H1 (cell line): ENCODE measurements around the gene NEK10. TPM values are rescaled to one million over a fixed set of nuclear protein-coding genes. Genes with fewer than 3 reads are reported as not detected.

Experiments
- CTCF ChIA-PET: fragments of 300-600 bp; sonication (Branson Sonifier 250); formaldehyde crosslinking; loops from one replicate; lab custom pipeline; 2021; ENCODE audit not compliant: partially characterized antibody; lab: Charles Lee
- POLR2A ChIA-PET: fragments of 300-600 bp; sonication (Branson Sonifier 250); formaldehyde crosslinking; loops from one replicate; lab custom pipeline; 2021; ENCODE audit warnings: inconsistent platforms; ENCODE audit not compliant: partially characterized antibody; lab: Charles Lee
- DNase-seq, 2 experiments: peaks; one replicate each; pipeline versions ENCODE4 v3.0.0 to v3.0.0-alpha.2; 2010 to 2022; ENCODE audit warnings: low spot score in 2 of 2, low read depth in 1 of 2, mixed read lengths in 1 of 2
- FAIRE-seq: peaks from 2 replicates; lab custom pipeline; 2011; peaks lifted over from hg19 to GRCh38; lab: Jason Lieb, UNC
- H2AFZ ChIP-seq: 2 replicates; pipeline ENCODE4 v1.8.1; 2012; ENCODE audit warnings: low read length, inconsistent platforms
- H2AK5ac ChIP-seq: 2 replicates; pipeline ENCODE4 v1.6.1; 2013; ENCODE audit warnings: low read depth, low read length
- H2BK120ac ChIP-seq: replicated peaks from 2 replicates; pipeline ENCODE3; 2013; ENCODE audit warnings: low read depth, low read length, inconsistent platforms
- H2BK12ac ChIP-seq: 2 replicates; pipeline ENCODE4 v1.6.1; 2013; ENCODE audit warnings: low read depth, low read length
- H2BK15ac ChIP-seq: 2 replicates; pipeline ENCODE4 v1.6.1; 2013; ENCODE audit warnings: low read length
- H2BK20ac ChIP-seq: 2 replicates; pipeline ENCODE4 v1.6.1; 2013; ENCODE audit warnings: low read length
- H2BK5ac ChIP-seq: 2 replicates; pipeline ENCODE4 v1.6.1; 2013; ENCODE audit warnings: low read depth, low read length
- H3K14ac ChIP-seq: 2 replicates; pipeline ENCODE4 v1.6.1; 2013; ENCODE audit warnings: inconsistent platforms; ENCODE audit not compliant: insufficient read length
- H3K18ac ChIP-seq: 2 replicates; pipeline ENCODE4 v1.6.1; 2013; ENCODE audit warnings: low read length; ENCODE audit errors: extremely low read depth
- H3K23ac ChIP-seq: 2 replicates; pipeline ENCODE4 v1.6.1; 2013; ENCODE audit warnings: inconsistent platforms; ENCODE audit not compliant: insufficient read length
- H3K23me2 ChIP-seq: 2 replicates; pipeline ENCODE4 v1.6.1; 2013; ENCODE audit warnings: low read depth, low read length
- H3K27ac ChIP-seq: 2 replicates; pipeline ENCODE4 v1.6.1; 2011; ENCODE audit warnings: low read depth, low read length, inconsistent platforms
- H3K27me3 ChIP-seq, 4 experiments: replicated peaks in 1 of 4; 1 replicate in 1 of 4; 2 replicates in 3 of 4; pipeline versions ENCODE4 v1.6.1 to v1.8.1; 2011 to 2013; ENCODE audit warnings: low read length in 3 of 4, mild to moderate bottlenecking in 3 of 4, inconsistent platforms in 2 of 4, mixed read lengths in 2 of 4, moderate library complexity in 1 of 4; ENCODE audit not compliant: control insufficient read depth in 3 of 4, insufficient read depth in 3 of 4; ENCODE audit errors: extremely low read depth in 1 of 4
- H3K36me3 ChIP-seq, 4 experiments: 2 replicates each; pipeline versions ENCODE4 v1.6.1 to v1.8.1; 2011 to 2013; ENCODE audit warnings: mild to moderate bottlenecking in 4 of 4, low read length in 3 of 4, moderate library complexity in 2 of 4, control low read depth in 1 of 4, inconsistent platforms in 1 of 4; ENCODE audit not compliant: insufficient read depth in 4 of 4, control insufficient read depth in 2 of 4
- H3K4ac ChIP-seq: replicated peaks from 2 replicates; pipeline ENCODE3; 2013; ENCODE audit warnings: low read length, low read depth, mixed read lengths, inconsistent platforms; ENCODE audit not compliant: insufficient read length
- H3K4me1 ChIP-seq, 4 experiments: replicated peaks in 1 of 4; 1 replicate in 1 of 4; 2 replicates in 3 of 4; pipeline versions ENCODE4 v1.6.1 to v1.8.1; 2011 to 2013; ENCODE audit warnings: low read length in 3 of 4, inconsistent platforms in 2 of 4, mixed read lengths in 1 of 4; ENCODE audit not compliant: insufficient read depth in 4 of 4, control insufficient read depth in 3 of 4
- H3K4me2 ChIP-seq, 2 experiments: 2 replicates each; pipeline versions ENCODE4 v1.6.1 to v1.8.1; 2011 to 2013; ENCODE audit warnings: low read depth in 2 of 2, low read length in 2 of 2, control low read depth in 1 of 2, inconsistent platforms in 1 of 2, mild to moderate bottlenecking in 1 of 2; ENCODE audit not compliant: insufficient read depth in 1 of 2
- H3K4me3 ChIP-seq, 4 experiments: fragments of 200-600, 300-600 bp in 1 of 4; sonication (generic), shearing (Covaris generic), sonication (Bioruptor Twin) in 1 of 4; 2 replicates each; pipeline versions ENCODE4 v1.5.1 to v1.8.1; 2011 to 2016; ENCODE audit warnings: low read length in 4 of 4, low read depth in 3 of 4, control low read depth in 2 of 4, inconsistent platforms in 2 of 4, mild to moderate bottlenecking in 2 of 4, mixed read lengths in 1 of 4, moderate library complexity in 1 of 4; ENCODE audit not compliant: insufficient read depth in 2 of 4; ENCODE audit errors: extremely low read depth in 1 of 4
- H3K56ac ChIP-seq: replicated peaks from 2 replicates; pipeline ENCODE3; 2013; ENCODE audit warnings: low read depth, mild to moderate bottlenecking, mixed read lengths, low read length, inconsistent platforms; ENCODE audit not compliant: insufficient read length
- H3K79me1 ChIP-seq: 2 replicates; pipeline ENCODE4 v1.6.1; 2013; ENCODE audit warnings: low read depth, low read length, control low read depth
- H3K79me2 ChIP-seq, 2 experiments: 2 replicates each; pipeline versions ENCODE4 v1.6.1 to v1.8.1; 2012 to 2013; ENCODE audit warnings: low read length in 2 of 2, mild to moderate bottlenecking in 2 of 2, inconsistent platforms in 1 of 2; ENCODE audit not compliant: insufficient read depth in 2 of 2, control insufficient read depth in 1 of 2
- H3K9ac ChIP-seq, 4 experiments: replicated peaks in 1 of 4; 1 replicate in 1 of 4; 2 replicates in 3 of 4; pipeline versions ENCODE4 v1.6.1 to v1.8.1; 2011 to 2013; ENCODE audit warnings: low read depth in 3 of 4, low read length in 3 of 4, control low read depth in 2 of 4, mild to moderate bottlenecking in 2 of 4, moderate library complexity in 2 of 4, inconsistent platforms in 1 of 4; ENCODE audit errors: extremely low read depth in 1 of 4
- H3K9me3 ChIP-seq, 2 experiments: 2 replicates each; pipeline versions ENCODE4 v1.6.1 to v1.8.1; 2012 to 2013; ENCODE audit warnings: mild to moderate bottlenecking in 2 of 2, moderate library complexity in 2 of 2, control low read depth in 1 of 2, inconsistent platforms in 1 of 2, low read depth in 1 of 2, low read length in 1 of 2, mixed read lengths in 1 of 2; ENCODE audit not compliant: insufficient read depth in 2 of 2
- H4K20me1 ChIP-seq, 2 experiments: replicated peaks in 1 of 2; 2 replicates each; pipeline versions ENCODE3 to v1.8.1; 2011 to 2013; ENCODE audit warnings: inconsistent platforms in 2 of 2, low read length in 2 of 2, mild to moderate bottlenecking in 1 of 2; ENCODE audit not compliant: insufficient read depth in 2 of 2, control insufficient read depth in 1 of 2
- H4K5ac ChIP-seq: 2 replicates; pipeline ENCODE4 v1.6.1; 2013; ENCODE audit warnings: low read length, low read depth, mixed read lengths, inconsistent platforms; ENCODE audit not compliant: insufficient read length
- H4K8ac ChIP-seq: 2 replicates; pipeline ENCODE4 v1.8.0; 2013; ENCODE audit warnings: mild to moderate bottlenecking, moderate library complexity, low read length, inconsistent platforms; ENCODE audit not compliant: insufficient read depth; ENCODE audit errors: extremely low read depth
- H4K91ac ChIP-seq: replicated peaks from 2 replicates; pipeline ENCODE3; 2013; ENCODE audit warnings: low read length, mixed read lengths, inconsistent platforms; ENCODE audit not compliant: insufficient read length
- ASH2L ChIP-seq: fragments of 200-600, 300-600 bp; sonication (generic); IDR thresholded peaks from one replicate; pipeline ENCODE4 v1.7.1; 2017; ENCODE audit warnings: low read length
- CEBPB ChIP-seq: IDR thresholded peaks from 2 replicates; pipeline ENCODE4 v1.6.1; 2012; ENCODE audit warnings: low read depth, low read length
- NRF1 ChIP-seq: IDR thresholded peaks from 2 replicates; pipeline ENCODE4 v1.6.1; 2011; ENCODE audit warnings: mild to moderate bottlenecking, low read depth, low read length, improper control_type of control experiment
- polyA plus RNA-seq, 7 experiments: library from polyadenylated mRNA; depleted of rRNA in 3 of 7; stranded (reverse) in 5 of 7; unstranded in 2 of 7; fragments of >200 nt in 5 of 7; fragments of 200-250 nt in 2 of 7; gene quantifications; 1 replicate in 5 of 7; 2 replicates in 1 of 7; 4 replicates in 1 of 7; pipeline versions ENCODE4 v1.2.1 to v1.2.3, GENCODE V29; 2011 to 2013; ENCODE audit warnings: missing spikeins in 2 of 7, mixed read lengths in 2 of 7
- total RNA-seq: library from RNA; stranded (reverse); fragmentation: NEBNext Ultra II Directional; extraction: Animal tissue kit (Norgen Biotek cat#: 25700); gene quantifications from 2 replicates; pipeline ENCODE4 v1.2.1, GENCODE V29; 2021
- TF ChIP-seq, protein P1 (sequence below): IDR thresholded peaks from 2 replicates; pipeline ENCODE4 v1.6.1; 2012; ENCODE audit warnings: inconsistent platforms
- TF ChIP-seq, protein P2 (sequence below), 3 experiments: IDR thresholded peaks; 1 replicate in 2 of 3; 2 replicates in 1 of 3; pipeline versions ENCODE4 v1.5.1 to v1.6.1; 2011; ENCODE audit warnings: low read length in 3 of 3, mild to moderate bottlenecking in 3 of 3, inconsistent platforms in 2 of 3, low read depth in 1 of 3, moderate library complexity in 1 of 3; ENCODE audit not compliant: insufficient read depth in 1 of 3; ENCODE audit errors: control extremely low read depth in 1 of 3

NEK10 gene
- total and polyA plus RNA-seq, 2 of the 8 experiments (the other 6 are each of a cell fraction or from before 2014, with no cell fraction given): 0.18 to 0.50 TPM

DNA sequence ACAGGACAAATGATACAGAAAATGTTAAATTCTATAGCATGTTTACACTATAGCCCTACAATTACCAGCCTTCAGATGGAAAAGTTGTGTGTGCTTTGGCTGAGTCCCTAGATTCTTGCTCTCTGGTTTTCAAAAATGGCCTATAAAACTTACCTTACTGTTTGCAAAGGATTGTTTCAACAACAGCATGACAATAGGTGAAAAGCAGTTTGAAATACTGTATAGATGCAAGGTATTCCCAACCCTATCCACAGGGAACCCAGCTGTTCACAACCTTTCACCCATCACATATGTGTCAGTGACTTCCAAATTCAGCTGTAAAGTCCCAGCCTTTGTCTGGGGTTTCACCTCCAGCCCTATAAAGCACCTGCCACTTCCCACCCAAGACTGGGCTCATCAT is 97.3 kb downstream of the NEK10 start:
- FAIRE-seq: no peak
- H3K9ac ChIP-seq: no peak overlapping the region
- POLR2A ChIA-PET: no interaction called here

More for the DNA sequence above, 97.3 kb downstream of the NEK10 start:
- no peak overlapping the region for H4K5ac ChIP-seq
- no peaks in the 10 kb centered on the region for H3K79me2 ChIP-seq
- H4K8ac ChIP-seq: no peak overlapping the region
- no peaks in the 10 kb centered on the region for H3K23me2 ChIP-seq
- H2BK15ac ChIP-seq: no peak overlapping the region
- no peak overlapping the region for H3K4ac ChIP-seq
- no peak overlapping the region for H3K23ac ChIP-seq
- TF ChIP-seq ASH2L: no peak
- no peak for TF ChIP-seq CEBPB
- TF ChIP-seq, protein P1, sequence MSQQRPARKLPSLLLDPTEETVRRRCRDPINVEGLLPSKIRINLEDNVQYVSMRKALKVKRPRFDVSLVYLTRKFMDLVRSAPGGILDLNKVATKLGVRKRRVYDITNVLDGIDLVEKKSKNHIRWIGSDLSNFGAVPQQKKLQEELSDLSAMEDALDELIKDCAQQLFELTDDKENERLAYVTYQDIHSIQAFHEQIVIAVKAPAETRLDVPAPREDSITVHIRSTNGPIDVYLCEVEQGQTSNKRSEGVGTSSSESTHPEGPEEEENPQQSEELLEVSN: no peak
- TF ChIP-seq NRF1: no peak
- TF ChIP-seq, protein P2, sequence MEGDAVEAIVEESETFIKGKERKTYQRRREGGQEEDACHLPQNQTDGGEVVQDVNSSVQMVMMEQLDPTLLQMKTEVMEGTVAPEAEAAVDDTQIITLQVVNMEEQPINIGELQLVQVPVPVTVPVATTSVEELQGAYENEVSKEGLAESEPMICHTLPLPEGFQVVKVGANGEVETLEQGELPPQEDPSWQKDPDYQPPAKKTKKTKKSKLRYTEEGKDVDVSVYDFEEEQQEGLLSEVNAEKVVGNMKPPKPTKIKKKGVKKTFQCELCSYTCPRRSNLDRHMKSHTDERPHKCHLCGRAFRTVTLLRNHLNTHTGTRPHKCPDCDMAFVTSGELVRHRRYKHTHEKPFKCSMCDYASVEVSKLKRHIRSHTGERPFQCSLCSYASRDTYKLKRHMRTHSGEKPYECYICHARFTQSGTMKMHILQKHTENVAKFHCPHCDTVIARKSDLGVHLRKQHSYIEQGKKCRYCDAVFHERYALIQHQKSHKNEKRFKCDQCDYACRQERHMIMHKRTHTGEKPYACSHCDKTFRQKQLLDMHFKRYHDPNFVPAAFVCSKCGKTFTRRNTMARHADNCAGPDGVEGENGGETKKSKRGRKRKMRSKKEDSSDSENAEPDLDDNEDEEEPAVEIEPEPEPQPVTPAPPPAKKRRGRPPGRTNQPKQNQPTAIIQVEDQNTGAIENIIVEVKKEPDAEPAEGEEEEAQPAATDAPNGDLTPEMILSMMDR (IDR thresholded peaks at IDR 0.05; ENCODE audit: control extremely low read depth in 1 of 3, insufficient read depth in 1 of 3, low read depth in 1 of 3, low read length in 3 of 3): no peak
- DNase-seq: no peak
- H3K27ac ChIP-seq: no peak overlapping the region
- H3K18ac ChIP-seq: no peak overlapping the region
- H3K9me3 ChIP-seq: no peaks in the 10 kb centered on the region
- CTCF ChIA-PET: interaction anchor here (1.0 kb wide), 2 partner anchors 43 to 138 kb away, joined by 3 to 4 read pairs; no protein-coding TSS in a partner anchor
- H2BK20ac ChIP-seq: no peak overlapping the region
- H3K56ac ChIP-seq: no peak overlapping the region
- no peak overlapping the region for H4K91ac ChIP-seq
- H3K4me1 ChIP-seq: no peaks in the 10 kb centered on the region
- H3K79me1 ChIP-seq: no peaks in the 10 kb centered on the region
- H3K27me3 ChIP-seq: no peaks in the 10 kb centered on the region
- H3K4me2 ChIP-seq: no peak overlapping the region
- no peak overlapping the region for H2BK120ac ChIP-seq
- no peaks in the 10 kb centered on the region for H4K20me1 ChIP-seq
- H3K36me3 ChIP-seq: no peaks in the 10 kb centered on the region
- H3K4me3 ChIP-seq: no peak overlapping the region
- no peak overlapping the region for H2BK12ac ChIP-seq
- no peak overlapping the region for H2AK5ac ChIP-seq
- H2AFZ ChIP-seq: no peak overlapping the region
- no peak overlapping the region for H3K14ac ChIP-seq
- no peak overlapping the region for H2BK5ac ChIP-seq
